RPMI7951 (cell line): ENCODE data around the gene AMELX. TPM values are rescaled to one million over a fixed set of nuclear protein-coding genes. Genes with fewer than 3 reads are reported as not detected.

Source experiments
- DNase-seq: peaks from one replicate; pipeline ENCODE4 v3.0.0-alpha.2; 2012; ENCODE audit warnings: low read depth
- total RNA-seq: library from RNA; depleted of rRNA; stranded (reverse); fragments of >200 nt; shearing (Covaris generic); gene quantifications from 2 replicates; pipeline ENCODE4 v1.2.3, GENCODE V29; 2014; rRNA removed

The AMELX gene
- total RNA-seq, 1 experiment from 2014 or later: not detected

GRCh38 chrX:11309220-11309619 is 16.0 kb downstream of the AMELX start:
- no peak for DNase-seq

DNA sequence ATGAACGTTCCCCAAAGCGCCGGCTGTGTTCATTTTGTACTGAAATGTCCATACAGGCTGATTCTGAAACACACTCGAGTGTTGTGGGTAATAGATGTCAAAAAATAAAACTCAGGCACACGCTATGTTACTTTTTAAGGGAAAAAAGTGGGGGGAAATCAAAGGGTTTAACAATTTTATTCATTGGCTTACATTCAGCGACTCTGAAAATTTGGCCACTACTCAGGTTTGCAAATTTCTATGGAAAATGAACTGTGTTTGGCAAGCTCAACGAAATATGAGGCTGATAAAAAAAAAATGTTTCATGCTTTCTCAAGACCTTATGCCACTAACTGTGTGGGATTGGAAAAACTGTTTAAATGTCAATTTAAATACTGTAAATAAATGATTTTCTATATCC is 18.5 kb downstream of the AMELX start:
- DNase-seq: no peak

DNA sequence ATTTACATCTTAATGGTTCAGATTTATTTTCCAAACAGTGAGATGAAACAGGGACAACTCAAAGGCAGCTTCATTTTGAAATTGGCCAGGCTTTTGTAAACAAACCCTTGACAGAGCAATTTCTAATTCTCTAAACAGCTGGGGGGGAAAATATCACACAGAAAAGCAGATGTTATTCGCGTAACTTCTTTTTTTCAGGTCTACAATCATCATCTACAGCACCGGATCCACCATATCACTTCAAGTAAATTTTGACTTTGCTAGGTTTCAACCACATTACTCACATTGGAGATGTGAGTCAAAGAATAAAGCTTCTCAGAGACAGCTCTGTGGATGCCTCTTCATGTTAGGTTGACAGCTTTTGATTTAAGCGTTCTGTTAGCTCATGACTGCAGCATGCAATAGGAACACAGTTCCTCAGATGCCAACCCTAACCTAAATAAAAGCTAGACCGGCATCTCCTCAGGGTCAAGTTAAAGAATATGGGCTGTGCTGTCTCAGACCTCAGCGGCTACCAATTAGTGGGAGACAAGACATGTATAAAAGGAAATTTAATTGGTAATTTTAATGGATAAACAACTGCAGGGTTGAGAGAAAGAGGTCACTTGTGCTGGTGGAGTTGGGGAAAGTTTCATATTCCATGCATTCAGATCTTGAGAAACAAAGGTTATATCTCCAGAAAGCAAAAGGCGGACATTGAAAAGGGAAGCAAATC is 26.8 kb downstream of the AMELX start:
- DNase-seq: no peak

GRCh38 chrX:11321986-11322385 is 28.8 kb downstream of the AMELX start:
- DNase-seq: no peak

GRCh38 chrX:11328134-11328533 is 34.9 kb downstream of the AMELX start:
- no peak for DNase-seq

- no peak for DNase-seq
Observed at GRCh38 chrX:11329021-11329420, 35.8 kb downstream of the AMELX start.

- no peak for DNase-seq
Observed at GRCh38 chrX:11331788-11332187, 38.6 kb downstream of the AMELX start.

DNA sequence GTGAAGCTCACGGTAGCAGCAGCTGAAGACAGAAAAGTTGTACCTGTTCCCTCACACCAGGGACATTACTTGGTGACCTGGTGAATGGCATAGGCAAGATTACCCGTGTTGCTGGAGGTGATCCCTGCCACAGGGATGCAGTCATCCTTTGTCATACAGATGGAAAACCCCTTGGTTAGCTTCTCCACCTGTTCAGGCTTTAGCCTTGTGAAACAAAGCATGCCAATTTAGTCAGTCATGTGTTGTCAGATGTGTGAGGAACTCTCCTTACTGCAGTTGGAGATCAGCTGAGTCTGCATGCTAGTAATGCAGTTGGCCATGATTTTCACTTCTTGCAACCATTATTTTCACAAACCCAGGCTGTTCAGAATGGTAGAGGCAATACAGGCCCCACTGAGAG is 41.0 kb downstream of the AMELX start:
- DNase-seq: no peak

- no peak for DNase-seq
Observed at GRCh38 chrX:11336201-11336600, 43.0 kb downstream of the AMELX start.

DNA sequence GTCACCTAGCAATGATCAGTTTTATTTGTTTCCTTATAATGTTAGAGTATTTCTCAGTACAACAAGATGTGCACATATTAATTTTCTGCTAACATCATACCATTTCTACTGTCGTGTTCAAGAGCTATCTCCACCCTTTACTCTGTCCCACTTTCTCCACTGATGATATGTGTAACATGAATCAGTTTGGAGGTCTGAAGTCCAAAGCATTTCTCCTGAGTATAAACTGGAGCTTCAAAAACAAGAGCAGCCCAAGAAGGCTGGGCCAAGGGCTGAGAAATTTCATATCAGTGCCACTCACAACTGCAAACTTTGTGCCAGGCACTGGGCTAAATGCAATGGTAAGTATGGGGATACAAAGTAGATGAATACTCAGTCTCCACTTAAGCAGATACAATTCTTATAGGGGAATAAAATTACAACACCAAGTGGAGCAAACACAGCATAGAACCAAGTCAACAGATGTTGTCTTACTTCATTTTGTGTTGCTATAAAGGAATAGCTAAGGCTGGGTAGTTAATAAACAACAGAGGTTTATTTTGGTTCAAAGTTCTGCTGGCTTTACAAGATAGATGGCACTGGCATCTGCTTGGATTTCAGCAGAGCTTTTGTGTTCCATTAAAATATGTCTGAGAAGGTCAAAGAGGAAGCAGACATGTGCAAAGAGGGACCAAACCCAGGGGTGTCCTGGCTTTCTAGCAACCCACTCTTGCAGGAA is 44.2 kb downstream of the AMELX start:
- DNase-seq: no peak

DNA sequence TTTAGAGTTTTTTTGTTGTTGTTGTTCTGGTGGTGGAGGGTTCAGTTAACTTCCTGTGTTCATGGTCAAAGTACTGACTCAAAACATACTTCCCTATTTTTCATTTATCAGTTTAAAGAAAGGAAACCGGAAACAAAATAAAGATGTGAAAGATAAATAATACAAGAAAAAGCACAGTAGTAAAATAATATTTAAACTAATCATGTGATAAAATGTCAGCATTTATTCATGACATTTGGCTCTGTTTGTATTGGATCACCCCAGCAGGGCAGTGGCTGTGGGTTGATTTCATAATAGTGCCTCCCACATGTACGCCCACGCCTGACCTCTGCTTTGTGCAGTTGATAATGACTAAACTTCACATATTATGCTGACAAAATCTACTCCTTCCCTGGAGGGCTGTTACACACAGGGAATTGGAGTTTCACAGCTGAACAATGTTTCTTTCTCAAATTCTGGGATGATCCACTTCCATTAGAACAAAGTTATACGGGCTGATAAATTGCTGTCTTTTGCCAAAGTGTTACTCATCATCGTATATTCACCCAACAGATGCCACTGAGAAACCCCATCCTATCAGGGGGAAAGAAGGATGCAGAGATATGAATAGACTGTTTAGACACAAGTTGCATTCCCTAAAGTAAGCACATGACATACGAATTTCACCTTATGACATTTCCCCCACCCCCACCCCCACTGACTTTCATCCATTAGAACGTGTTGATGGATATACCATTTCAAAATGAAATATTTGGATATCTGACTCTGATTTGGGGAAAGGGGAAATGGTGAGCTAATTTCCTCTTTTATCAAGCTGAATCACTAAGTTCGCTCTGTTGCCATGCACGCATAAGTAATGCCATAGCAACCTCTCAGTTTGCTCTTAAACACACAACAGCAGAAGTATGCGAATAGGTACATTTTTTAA is 48.3 kb downstream of the AMELX start:
- peak; percentile 61 for DNase-seq

DNA sequence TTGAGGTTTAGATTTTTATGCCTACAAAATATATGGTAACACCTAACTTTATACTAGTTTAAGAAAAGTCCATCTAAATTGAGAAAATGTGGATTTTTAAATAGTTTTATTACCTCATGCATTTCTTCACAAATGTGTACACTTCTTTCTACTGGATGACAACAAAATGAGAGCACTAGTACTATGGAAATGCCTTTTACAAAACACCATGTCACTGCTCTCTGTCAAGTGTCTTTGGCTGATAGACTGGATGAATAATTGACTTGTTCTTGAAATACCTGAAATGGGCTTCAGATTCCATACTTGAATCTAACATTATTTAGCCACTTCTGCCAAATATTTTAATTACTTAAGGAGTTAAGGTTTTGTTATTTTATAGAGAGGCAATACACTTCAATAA is 49.5 kb downstream of the AMELX start:
- DNase-seq: no peak

DNA sequence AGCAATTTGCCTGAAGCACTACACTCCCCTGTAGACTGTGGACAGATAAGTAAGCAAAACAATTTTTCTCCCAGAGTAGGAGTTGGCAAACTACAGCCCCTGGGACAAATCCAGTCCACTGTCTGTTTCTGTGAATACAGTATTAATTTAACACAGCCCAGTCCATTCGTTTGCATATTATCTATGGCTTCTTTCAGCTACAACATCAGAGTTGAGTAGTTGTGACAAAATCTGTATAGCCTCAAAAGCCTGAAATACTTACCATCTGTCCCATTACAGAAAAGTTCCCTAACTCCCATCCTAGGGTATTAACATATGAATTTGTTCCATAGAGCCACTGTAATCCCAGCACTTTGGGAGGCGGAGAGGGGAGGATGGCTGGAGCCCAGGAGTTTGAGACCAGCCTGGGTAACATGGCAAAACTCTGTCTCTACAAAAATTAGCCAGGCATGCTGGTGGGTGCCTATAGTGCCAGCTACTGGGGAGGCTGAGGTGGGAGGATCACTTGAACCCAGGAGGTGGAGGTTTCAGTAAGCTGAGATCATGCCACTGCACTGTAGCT is 53.0 kb downstream of the AMELX start:
- no peak for DNase-seq

GRCh38 chrX:11347300-11347699 is 54.1 kb downstream of the AMELX start:
- DNase-seq: no peak

DNA sequence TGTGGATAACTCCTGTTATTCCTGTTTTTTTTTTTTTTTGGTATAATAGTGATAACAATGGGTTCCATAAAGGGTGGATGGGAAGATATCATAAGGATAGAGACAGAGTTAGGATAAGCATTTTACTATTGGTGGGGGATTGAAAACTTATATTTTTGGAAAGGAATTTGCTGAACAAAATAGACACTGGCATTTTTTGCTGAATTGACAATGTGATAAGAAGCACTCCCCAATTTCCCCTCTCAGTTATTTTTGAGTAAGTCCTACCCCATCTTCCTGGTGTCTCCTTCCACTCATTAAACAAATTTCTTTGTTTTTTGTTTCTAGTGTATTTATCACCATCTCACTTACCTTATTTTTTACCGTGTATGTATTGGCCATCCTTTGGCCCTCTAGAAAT is 55.8 kb downstream of the AMELX start:
- no peak for DNase-seq

GRCh38 chrX:11349661-11350337 is 56.6 kb downstream of the AMELX start:
- DNase-seq: no peak

Other genes with a start within 250 kb of the AMELX start
- gene HCCS, start 182.1 kb upstream of the AMELX start, total RNA-seq: 29.0 and 30.5 TPM in 2 replicates